WI38 (cell line): ENCODE measurements around the gene SLC39A7.
A peak's percentile ranks its signal among the peaks of the same experiment; 100 is the strongest.

Experiments
- H3K4me3 ChIP-seq: 2 replicates; pipeline ENCODE4 v1.5.1; 2011; ENCODE audit warnings: low read depth, mild to moderate bottlenecking, control low read depth, low read length
- CTCF ChIP-seq: IDR thresholded peaks from 2 replicates; pipeline ENCODE4 v1.5.1; 2012; ENCODE audit warnings: low read depth, mild to moderate bottlenecking, control low read depth, low read length

The SLC39A7 gene

DNA sequence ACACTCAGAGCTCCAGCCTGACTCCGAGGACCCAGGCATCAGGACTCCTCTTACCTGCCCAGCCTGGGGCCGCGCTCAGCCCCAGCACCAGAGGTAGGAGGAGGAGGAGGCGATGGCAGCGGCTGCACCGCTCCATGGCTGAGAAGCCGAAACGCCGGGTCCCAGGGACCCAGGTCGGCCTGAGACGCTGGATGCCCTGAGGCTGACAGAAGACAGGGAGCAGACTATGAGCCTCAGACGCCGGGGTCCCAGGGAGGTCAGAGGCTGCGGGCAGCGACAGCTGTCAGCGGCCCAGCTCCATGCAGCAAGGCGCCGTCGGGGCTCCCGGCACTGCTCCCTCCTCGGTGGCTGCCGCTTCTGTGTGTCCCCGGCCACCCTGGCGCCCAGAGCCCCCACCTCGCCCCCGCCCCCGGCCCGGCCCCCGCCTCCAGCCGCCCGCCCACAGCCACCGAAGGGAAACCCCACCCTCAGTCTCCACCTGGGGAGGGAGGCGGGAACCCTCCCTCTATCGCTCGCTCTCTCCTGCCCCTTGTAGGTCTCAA is 8.5 kb upstream of the SLC39A7 start, which contains the start of gene COL11A2:
Gene COL11A2, minus strand, starts transcription at position 363 of the 542 bp plus-strand sequence. Its CDS starts 227 bp downstream, at position 136.
- TF ChIP-seq CTCF = no peak
- H3K4me3 ChIP-seq = 0 out of 2 replicates have a peak within 1 kb of the TSS, but pooled peaks have one; percentile 34

GRCh38 chr6:33192671-33193602 is 7.7 kb upstream of the SLC39A7 start:
- TF ChIP-seq CTCF = no peak
- 0 out of 2 replicates have a peak overlapping the region, but pooled peaks have one; percentile 34 for H3K4me3 ChIP-seq

DNA sequence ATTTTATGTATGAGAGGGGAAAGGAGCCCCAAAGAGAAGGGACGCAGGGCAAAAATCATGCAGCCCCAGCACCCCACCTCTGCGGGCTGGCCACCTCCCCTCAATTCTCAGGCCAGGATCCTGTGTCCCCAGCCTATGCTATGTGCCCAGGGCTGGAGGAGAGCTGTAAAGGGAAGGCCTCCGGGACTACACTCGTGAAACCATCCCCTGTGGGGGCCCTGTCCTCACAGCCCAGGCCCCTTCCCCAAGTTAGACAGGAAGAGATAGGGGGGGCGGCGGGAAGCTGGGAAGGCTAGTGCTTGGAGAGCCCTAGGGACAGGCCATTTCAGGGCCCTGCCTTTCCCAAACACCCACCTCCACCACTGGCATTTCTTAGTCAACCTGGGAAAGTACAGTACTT is 7.0 kb upstream of the SLC39A7 start:
- no peak for TF ChIP-seq CTCF
- H3K4me3 ChIP-seq = no peak overlapping the region

GRCh38 chr6:33194431-33194979 is 6.2 kb upstream of the SLC39A7 start:
- no peak overlapping the region for H3K4me3 ChIP-seq
- TF ChIP-seq CTCF = no peak

DNA sequence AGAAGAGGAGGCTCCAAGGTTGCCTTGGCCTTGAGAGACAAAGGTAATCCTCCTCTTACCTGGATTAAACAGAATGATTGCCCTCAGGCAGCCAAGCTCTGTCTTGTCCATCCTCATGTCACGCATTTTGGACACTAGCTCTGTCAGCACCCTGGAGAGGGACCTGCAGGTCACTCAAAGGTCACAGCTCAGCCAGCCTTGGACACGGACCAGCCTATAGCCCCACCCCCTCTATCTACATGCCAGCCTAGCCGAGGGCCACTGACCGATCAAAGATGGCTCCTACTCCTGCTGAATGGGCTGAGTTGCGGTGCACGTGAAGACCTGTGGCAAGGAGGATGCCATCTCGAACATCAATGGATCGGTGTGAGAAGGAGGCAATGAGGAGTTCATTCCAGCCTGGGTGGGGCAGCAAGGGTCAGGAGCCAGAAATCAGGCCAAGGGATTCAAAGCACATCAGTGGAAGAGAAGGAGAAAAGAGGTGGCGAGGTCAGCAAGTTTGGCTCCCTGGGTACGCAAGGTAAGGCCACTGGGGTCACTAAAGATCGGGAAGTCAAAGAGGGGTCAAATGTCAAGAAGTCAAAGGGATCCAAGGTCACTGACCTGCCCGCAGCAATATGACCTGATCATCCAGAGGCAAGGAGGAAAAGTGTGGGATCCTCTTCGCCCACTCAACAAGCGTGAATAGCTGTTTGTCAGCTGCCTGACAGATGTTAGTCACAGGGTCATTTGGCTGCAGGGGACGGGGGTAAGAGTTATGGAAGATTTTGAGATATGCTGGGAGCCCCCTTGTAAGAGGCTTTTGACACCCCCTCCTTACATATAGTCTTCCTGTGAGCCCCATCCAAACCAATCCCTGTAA is 5.1 kb upstream of the SLC39A7 start:
- no peak overlapping the region for H3K4me3 ChIP-seq
- TF ChIP-seq CTCF = no peak

DNA sequence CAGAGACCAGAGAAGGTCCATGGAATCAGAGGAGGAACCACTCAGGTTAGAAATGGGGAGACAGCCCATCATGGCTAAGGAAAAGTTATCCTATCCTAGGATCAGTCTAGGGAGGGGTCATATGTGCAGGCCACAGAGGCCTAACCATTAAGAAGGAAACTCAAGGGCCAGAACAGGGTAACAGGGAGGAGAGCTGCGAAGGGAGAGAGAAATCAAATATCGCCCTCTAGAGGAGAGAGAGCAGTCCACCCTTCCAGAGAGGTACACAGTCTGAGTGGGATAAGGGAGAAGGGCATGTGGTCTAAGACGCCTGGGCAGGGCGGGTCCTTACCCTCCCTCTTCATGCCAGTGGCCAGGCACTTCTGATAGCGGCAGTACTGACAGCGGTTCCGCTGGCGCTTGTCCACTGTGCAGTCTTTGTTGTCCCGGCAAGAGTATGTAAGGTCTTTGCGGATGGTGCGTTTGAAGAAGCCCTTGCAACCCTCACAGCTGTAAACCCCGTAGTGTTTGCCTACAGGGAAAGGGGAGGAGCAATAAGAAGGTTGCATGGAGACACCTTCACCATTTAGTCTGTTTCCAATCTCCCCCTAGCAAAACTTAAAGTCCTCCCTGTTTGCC is 3.1 kb upstream of the SLC39A7 start:
- H3K4me3 ChIP-seq = no peak overlapping the region
- peak; percentile 55 for TF ChIP-seq CTCF
